ENCODE data around the gene EIF4G3. TPM values are rescaled to one million over a fixed set of nuclear protein-coding genes. Genes with fewer than 3 reads are reported as not detected.

EIF4G3 gene
- total RNA-seq, 4 donors from 2014 or later, result 56.6 to 131 (median 70.8) TPM

- Histone ChIP-seq H3K27me3 (no peaks in the 10 kb centered on the region), H3K27ac (no peak overlapping the region), H3K4me3 (no peak overlapping the region), H3K4me1 (no peaks in the 10 kb centered on the region), H3K9me3 (no peaks in the 10 kb centered on the region), H3K36me3 (peaks cover 0 to 75% (median 0%) of the 10 kb centered on the region in 3 donors)
- DNase-seq, result no peak
- TF ChIP-seq POLR2A (IDR thresholded peaks at IDR 0.05), result no peak
- TF ChIP-seq, protein P1, sequence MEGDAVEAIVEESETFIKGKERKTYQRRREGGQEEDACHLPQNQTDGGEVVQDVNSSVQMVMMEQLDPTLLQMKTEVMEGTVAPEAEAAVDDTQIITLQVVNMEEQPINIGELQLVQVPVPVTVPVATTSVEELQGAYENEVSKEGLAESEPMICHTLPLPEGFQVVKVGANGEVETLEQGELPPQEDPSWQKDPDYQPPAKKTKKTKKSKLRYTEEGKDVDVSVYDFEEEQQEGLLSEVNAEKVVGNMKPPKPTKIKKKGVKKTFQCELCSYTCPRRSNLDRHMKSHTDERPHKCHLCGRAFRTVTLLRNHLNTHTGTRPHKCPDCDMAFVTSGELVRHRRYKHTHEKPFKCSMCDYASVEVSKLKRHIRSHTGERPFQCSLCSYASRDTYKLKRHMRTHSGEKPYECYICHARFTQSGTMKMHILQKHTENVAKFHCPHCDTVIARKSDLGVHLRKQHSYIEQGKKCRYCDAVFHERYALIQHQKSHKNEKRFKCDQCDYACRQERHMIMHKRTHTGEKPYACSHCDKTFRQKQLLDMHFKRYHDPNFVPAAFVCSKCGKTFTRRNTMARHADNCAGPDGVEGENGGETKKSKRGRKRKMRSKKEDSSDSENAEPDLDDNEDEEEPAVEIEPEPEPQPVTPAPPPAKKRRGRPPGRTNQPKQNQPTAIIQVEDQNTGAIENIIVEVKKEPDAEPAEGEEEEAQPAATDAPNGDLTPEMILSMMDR (IDR thresholded peaks at IDR 0.05), result no peak
Observed at GRCh38 chr1:20849100-20849499, 327.6 kb downstream of the EIF4G3 start.

- no peak overlapping the region for H3K27ac ChIP-seq
- no peaks in the 10 kb centered on the region for H3K4me1 ChIP-seq
Observed at GRCh38 chr1:20848162-20848561, 328.5 kb downstream of the EIF4G3 start.

GRCh38 chr1:20847611-20848080, 329.1 kb downstream of the EIF4G3 start:
- TF ChIP-seq, protein P1 (IDR thresholded peaks at IDR 0.05), result no peak
- TF ChIP-seq POLR2A (IDR thresholded peaks at IDR 0.05), result no peak
- H3K27ac ChIP-seq, result no peak overlapping the region
- no peak for DNase-seq
- no peaks in the 10 kb centered on the region for H3K27me3 ChIP-seq
- no peak overlapping the region for H3K4me3 ChIP-seq
- H3K36me3 ChIP-seq, result peaks cover 0 to 61% (median 0%) of the 10 kb centered on the region in 3 donors
- no peaks in the 10 kb centered on the region for H3K4me1 ChIP-seq
- H3K9me3 ChIP-seq, result no peaks in the 10 kb centered on the region

More at GRCh38 chr1:20848162-20848561, 328.5 kb downstream of the EIF4G3 start:
- peaks cover 0 to 66% (median 0%) of the 10 kb centered on the region in 3 donors for H3K36me3 ChIP-seq
- TF ChIP-seq, protein P1 (IDR thresholded peaks at IDR 0.05), result no peak
- no peak for TF ChIP-seq POLR2A (IDR thresholded peaks at IDR 0.05)
- DNase-seq, result no peak
- no peaks in the 10 kb centered on the region for H3K27me3 ChIP-seq
- H3K4me3 ChIP-seq, result no peak overlapping the region
- no peaks in the 10 kb centered on the region for H3K9me3 ChIP-seq

- Histone ChIP-seq H3K4me3 (no peak overlapping the region), H3K27ac (no peak overlapping the region), H3K4me1 (no peaks in the 10 kb centered on the region), H3K27me3 (no peaks in the 10 kb centered on the region), H3K36me3 (peaks cover 0 to 52% (median 0%) of the 10 kb centered on the region in 3 donors), H3K9me3 (no peaks in the 10 kb centered on the region)
- DNase-seq, result no peak
- TF ChIP-seq, protein P1 (IDR thresholded peaks at IDR 0.05), result no peak
- TF ChIP-seq POLR2A (IDR thresholded peaks at IDR 0.05), result no peak
Observed at GRCh38 chr1:20846461-20847374, 330.0 kb downstream of the EIF4G3 start.

GRCh38 chr1:20840731-20841130, 336.0 kb downstream of the EIF4G3 start:
- H3K36me3 ChIP-seq, result peaks cover 0 to 26% (median 0%) of the 10 kb centered on the region in 3 donors
- no peak for DNase-seq
- no peaks in the 10 kb centered on the region for H3K27me3 ChIP-seq
- TF ChIP-seq, protein P1 (IDR thresholded peaks at IDR 0.05), result no peak
- TF ChIP-seq POLR2A (IDR thresholded peaks at IDR 0.05), result no peak
- H3K27ac ChIP-seq, result no peak overlapping the region
- no peaks in the 10 kb centered on the region for H3K4me1 ChIP-seq
- no peaks in the 10 kb centered on the region for H3K9me3 ChIP-seq
- H3K4me3 ChIP-seq, result no peak overlapping the region
